ENCODE results near the gene LRRC72.
"Not testable (repeated sequence)": the region's sequence is repeated elsewhere in the genome, so short reads cannot be mapped to it uniquely, and the experiment has no call there.

Gene LRRC72

DNA sequence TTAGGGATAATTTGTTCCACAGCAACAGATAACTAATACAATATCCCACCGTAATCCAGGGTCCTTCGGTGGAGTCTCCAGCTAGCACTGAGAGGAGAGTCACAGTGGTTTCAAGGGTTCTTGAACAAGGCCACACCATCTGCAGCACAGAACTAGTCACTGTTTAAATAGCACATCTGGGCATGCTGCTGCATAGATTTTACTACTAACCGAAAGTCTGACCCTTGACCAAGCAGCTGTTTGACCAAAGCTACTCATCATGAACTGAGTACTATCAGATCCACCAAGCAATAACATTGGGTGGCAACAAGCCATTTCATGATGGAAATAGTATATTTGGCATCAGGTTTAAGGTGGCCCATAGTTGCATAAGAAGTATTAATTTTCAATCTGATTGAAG lies 65.8 kb downstream of the LRRC72 start:
- TF ChIP-seq ZFX (IDR thresholded peaks at IDR 0.05) = no peak
- TF ChIP-seq, protein P1, sequence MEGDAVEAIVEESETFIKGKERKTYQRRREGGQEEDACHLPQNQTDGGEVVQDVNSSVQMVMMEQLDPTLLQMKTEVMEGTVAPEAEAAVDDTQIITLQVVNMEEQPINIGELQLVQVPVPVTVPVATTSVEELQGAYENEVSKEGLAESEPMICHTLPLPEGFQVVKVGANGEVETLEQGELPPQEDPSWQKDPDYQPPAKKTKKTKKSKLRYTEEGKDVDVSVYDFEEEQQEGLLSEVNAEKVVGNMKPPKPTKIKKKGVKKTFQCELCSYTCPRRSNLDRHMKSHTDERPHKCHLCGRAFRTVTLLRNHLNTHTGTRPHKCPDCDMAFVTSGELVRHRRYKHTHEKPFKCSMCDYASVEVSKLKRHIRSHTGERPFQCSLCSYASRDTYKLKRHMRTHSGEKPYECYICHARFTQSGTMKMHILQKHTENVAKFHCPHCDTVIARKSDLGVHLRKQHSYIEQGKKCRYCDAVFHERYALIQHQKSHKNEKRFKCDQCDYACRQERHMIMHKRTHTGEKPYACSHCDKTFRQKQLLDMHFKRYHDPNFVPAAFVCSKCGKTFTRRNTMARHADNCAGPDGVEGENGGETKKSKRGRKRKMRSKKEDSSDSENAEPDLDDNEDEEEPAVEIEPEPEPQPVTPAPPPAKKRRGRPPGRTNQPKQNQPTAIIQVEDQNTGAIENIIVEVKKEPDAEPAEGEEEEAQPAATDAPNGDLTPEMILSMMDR (conservative IDR thresholded peaks at IDR 0.05) = no peak
- H3K27ac ChIP-seq = no peak overlapping the region

DNA sequence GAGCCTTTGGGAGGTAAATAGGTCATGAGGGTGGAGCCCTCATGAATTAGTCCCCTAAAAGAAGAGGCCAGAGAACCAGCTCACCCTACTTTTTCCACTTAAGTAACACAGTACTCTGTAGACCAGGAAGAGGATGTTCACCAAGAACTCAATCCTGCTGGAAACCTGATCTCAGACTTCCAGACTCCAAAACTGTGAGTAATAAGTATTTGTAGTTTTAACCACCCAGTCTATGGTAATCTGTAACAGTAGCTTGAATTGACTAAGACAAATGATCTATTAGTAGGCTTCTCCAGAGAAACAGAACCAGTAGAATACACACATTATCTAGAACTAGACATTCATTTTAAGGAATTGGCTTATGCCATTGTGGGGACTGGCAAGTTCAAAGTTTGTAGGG lies 67.4 kb downstream of the LRRC72 start:
- TF ChIP-seq, protein P1 (conservative IDR thresholded peaks at IDR 0.05) = no peak
- TF ChIP-seq ZFX (IDR thresholded peaks at IDR 0.05) = no peak
- no peak overlapping the region for H3K27ac ChIP-seq

DNA sequence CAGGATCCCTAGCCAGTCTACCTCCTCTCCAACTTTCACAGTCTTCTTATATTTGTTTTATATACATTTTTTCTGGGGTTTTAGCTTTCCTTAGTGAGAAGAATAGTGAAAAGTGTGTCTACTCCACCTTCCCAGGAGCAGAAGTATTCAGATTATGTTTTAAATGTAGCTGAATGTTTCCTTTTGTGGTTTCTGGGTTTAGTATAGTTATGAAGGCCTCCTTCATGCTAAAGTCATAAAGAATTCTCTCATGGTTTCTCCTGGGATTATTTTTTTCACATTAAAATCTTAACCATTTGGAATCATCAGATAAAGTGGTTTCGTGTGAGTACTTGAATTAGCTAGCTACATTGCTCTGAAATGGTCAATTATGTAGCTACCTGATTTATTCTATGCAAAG lies 68.1 kb downstream of the LRRC72 start:
- no peak for TF ChIP-seq ZFX (IDR thresholded peaks at IDR 0.05)
- TF ChIP-seq, protein P1 (conservative IDR thresholded peaks at IDR 0.05) = no peak
- no peak overlapping the region for H3K27ac ChIP-seq

DNA sequence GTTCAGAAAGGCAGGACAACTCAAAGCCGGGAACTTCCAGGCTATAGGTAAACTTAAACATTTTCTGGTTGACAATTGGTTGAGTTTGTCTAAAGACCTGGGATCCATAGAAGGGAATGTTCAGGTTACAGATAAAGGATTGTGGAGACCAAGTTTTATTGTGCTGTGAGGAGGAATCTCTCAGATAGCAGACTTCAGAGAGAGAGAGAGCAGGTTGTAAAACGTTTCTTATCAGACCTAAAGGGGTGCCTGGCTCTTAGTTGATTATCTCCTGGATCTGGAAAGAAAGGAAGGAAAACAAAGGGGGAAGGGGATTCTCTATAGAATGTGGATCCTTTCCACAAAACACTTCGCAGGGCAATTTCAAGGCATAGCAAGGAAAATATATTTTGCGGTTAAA lies 69.0 kb downstream of the LRRC72 start:
- not testable (repeated sequence) for H3K27ac ChIP-seq

DNA sequence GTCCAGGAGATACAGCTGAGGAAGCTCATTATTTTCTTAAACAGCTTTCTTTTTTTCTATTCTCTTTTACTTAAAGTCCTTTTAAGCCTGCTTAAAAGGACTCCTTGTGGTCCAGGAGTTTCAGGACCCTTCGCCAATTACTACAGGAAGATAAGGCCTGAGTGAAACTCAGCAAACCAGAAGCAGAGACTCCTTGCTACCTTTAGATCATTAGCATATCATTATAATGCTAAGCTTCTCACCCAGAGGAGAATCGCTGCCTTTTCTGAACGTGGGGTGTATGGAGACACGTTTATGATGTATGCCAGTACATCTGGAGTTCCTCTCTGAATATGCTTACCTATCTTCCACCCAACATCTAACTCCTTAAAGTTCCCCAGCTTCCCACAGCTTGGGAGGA lies 71.4 kb downstream of the LRRC72 start:
- no peak overlapping the region for H3K27ac ChIP-seq
- TF ChIP-seq, protein P1 (conservative IDR thresholded peaks at IDR 0.05) = no peak
- no peak for TF ChIP-seq ZFX (IDR thresholded peaks at IDR 0.05)

DNA sequence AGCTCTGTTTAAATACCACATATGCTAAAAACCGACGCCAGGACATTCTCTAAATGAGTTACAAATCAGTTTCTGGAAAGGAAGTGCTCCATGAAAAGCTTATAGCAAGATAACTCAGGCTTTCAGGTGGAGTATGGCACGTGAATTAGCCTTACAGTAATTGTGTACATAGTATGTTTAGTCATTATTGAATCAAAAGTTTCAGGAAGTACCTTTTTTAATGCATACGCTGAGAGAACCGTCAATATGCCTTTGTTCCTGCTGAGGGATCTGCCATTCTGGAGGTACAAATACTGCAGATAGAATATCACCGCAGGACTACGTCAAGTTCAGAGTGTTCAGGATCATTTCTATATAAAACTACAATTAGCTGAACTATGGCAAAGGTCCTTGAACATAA lies 73.2 kb downstream of the LRRC72 start:
- TF ChIP-seq ZFX (IDR thresholded peaks at IDR 0.05) = no peak
- TF ChIP-seq, protein P1 (conservative IDR thresholded peaks at IDR 0.05) = no peak
- H3K27ac ChIP-seq = no peak overlapping the region

DNA sequence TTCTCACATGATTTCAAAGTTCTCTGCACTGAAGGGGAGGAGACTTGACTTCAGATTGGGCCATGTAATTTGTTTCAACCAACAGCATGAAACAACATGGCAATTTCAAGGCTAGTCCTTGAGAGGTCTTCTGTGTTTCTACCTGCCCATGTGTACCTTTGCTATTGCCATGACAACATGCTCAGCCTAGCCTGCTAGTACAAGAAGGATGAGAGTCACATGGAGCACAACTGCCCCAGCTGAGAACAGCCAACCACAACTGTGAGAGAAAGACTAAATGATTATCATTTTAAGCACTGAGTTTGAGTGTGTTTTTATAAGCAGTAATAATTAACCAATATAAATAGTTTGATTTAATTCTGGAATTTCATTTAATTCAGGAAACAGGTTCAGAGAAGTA lies 77.0 kb downstream of the LRRC72 start:
- no peak for TF ChIP-seq ZFX (IDR thresholded peaks at IDR 0.05)
- TF ChIP-seq, protein P1 (conservative IDR thresholded peaks at IDR 0.05) = no peak
- no peak overlapping the region for H3K27ac ChIP-seq

DNA sequence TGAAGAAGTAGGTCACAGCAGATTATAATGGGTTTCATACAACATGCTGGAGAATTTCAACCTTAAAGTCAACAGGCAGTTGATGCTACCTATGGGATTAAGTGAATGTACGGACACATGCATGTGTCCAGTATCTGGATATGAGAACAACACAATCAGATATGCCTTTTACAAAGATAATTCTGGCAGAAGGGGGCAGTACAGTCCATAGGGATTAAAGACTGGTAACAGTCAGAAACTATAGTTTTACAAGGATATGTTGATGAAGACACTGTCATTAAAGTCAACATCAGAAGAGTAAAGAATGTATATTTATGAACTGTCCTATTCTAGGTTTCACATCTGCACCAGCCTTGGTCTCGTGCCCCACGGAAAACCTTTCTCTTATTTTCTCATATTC lies 77.4 kb downstream of the LRRC72 start:
- H3K27ac ChIP-seq = no peak overlapping the region
- TF ChIP-seq, protein P1 (conservative IDR thresholded peaks at IDR 0.05) = peak; percentile 31
- no peak for TF ChIP-seq ZFX (IDR thresholded peaks at IDR 0.05)

Measured in C4-2B (cell line).